ENCODE measurements around the gene ASCL5. TPM values are rescaled to one million over a fixed set of nuclear protein-coding genes. Genes with fewer than 3 reads are reported as not detected.

The ASCL5 gene
- total RNA-seq, 1 donor from 2014 or later, result not detected

DNA sequence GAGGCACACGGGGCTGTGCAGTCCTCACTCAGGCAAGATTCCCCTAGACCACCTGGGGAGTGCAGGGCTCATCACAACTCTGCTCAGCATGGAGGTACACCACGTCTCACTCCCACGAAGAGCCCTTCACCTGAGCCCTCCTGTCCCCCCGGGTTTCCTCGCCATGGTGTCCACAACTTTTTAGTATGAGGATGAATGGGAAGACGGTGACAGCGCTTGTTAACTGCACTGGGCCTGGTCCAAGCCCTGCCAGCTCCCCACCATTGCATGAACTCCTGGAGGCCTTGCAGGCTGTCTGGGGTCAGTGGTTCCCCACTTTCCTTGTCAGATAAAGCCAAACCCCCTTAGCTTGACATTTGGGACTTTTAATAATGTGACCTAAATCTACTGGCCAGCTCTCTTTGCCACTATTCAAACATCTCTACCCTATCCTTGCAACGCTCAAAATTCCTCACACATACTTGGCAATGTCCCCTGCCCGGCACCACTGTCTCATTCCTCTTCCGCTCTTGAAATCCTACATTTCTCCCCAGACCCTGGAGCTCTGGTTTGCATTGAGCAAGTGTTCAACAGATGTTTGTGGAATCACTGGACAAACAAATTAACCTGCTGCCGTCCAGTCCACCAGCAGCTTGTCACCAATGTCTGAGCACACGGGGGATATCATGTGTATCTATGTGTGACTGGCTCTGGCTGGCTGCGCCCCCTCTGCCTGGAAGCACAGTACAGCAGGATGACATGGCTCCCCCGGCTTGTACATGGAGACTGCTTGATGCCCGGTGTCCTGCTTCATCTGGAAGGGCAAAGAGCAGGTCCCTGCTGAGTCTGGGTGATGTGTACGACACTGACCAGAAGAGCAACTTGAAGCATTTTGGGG lies 16.1 kb upstream of the ASCL5 start:
- Mint-ChIP-seq H3K27ac (ENCODE audit: unreplicated experiment) (no peak overlapping the region), H3K36me3 (ENCODE audit: low read depth) (peaks cover 9% of the 10 kb centered on the region)

DNA sequence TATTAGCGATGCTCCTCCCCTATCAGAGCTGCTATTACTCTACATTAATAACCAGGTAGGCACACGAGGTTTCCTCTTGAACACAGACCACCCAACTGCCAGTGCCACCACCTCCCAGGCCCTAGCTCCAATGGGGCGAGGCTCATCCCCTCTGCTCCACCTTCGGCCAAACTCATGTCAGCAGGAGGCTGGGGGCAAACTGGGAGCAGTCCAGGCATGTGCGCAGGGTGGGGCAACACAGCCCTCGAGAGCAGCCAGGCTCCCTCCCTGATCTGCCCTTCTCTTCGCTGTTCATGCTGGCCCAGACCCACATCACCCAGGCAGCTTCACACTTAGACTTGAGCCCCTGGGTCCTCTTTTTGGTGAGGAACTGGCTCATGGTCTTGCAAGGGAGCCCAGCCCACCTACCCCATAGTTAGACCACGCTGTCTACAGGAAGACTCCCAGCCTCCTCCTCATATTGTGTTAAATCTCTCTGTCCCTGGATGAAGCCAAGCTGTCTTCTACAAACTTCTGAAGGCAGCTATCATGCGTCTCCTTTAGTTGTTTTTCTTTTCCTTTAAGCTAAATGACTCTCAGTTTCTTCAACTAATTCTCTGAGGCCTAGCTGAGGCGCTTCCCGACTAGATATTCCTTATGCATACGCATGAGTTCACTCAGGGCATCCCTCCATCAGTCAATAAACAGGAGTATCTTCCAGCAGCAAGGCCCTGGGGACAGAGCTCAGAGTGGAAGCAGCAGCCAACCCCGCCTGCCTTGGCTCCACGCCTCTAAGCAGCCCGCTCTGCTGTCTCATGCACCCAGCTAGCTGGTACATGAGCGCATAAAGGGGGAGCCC lies 15.2 kb upstream of the ASCL5 start:
- TF ChIP-seq CTCF (conservative IDR thresholded peaks at IDR 0.05), result no peak

More for the DNA sequence above, 16.1 kb upstream of the ASCL5 start:
- H3K4me1 Mint-ChIP-seq, result no peaks in the 10 kb centered on the region
- DNase-seq (ENCODE audit: low read depth, low spot score), result no peak
- H3K27me3 Mint-ChIP-seq (ENCODE audit: low read depth), result no peaks in the 10 kb centered on the region
- no peak for TF ChIP-seq CTCF (conservative IDR thresholded peaks at IDR 0.05)
- no peaks in the 10 kb centered on the region for H3K9me3 Mint-ChIP-seq
- H3K4me3 Mint-ChIP-seq, result no peak overlapping the region

GRCh38 chr1:201141418-201141817 lies 14.4 kb upstream of the ASCL5 start:
- H3K27me3 Mint-ChIP-seq (ENCODE audit: low read depth), result no peaks in the 10 kb centered on the region
- peaks cover 9% of the 10 kb centered on the region for H3K36me3 Mint-ChIP-seq (ENCODE audit: low read depth)
- DNase-seq (ENCODE audit: low read depth, low spot score), result no peak
- H3K4me3 Mint-ChIP-seq, result no peak overlapping the region
- H3K9me3 Mint-ChIP-seq, result no peaks in the 10 kb centered on the region
- H3K27ac Mint-ChIP-seq (ENCODE audit: unreplicated experiment), result no peak overlapping the region
- no peaks in the 10 kb centered on the region for H3K4me1 Mint-ChIP-seq
- no peak for TF ChIP-seq CTCF (conservative IDR thresholded peaks at IDR 0.05)

More for the DNA sequence above, 15.2 kb upstream of the ASCL5 start:
- H3K4me1 Mint-ChIP-seq, result no peaks in the 10 kb centered on the region
- no peaks in the 10 kb centered on the region for H3K9me3 Mint-ChIP-seq
- no peak overlapping the region for H3K27ac Mint-ChIP-seq (ENCODE audit: unreplicated experiment)
- no peaks in the 10 kb centered on the region for H3K27me3 Mint-ChIP-seq (ENCODE audit: low read depth)
- peaks cover 9% of the 10 kb centered on the region for H3K36me3 Mint-ChIP-seq (ENCODE audit: low read depth)
- H3K4me3 Mint-ChIP-seq, result no peak overlapping the region
- DNase-seq (ENCODE audit: low read depth, low spot score), result no peak

DNA sequence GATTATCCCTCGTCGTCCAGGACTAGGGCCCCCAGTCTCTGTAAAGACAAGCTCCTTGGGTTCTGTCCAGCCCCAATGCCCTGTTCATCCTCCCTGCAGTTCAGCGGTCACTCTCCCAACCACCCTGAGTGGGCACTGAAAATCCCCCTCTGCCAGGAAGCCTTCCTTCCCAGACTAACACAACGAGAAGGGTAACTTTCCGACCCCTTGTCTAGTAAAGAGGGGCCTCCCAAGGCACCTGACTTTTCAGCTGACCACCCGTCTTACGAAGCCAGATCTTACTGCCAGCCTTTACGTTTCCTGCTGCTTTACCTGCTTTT lies 13.9 kb upstream of the ASCL5 start:
- no peaks in the 10 kb centered on the region for H3K27me3 Mint-ChIP-seq (ENCODE audit: low read depth)
- no peak for TF ChIP-seq CTCF (conservative IDR thresholded peaks at IDR 0.05)
- H3K27ac Mint-ChIP-seq (ENCODE audit: unreplicated experiment), result no peak overlapping the region
- DNase-seq (ENCODE audit: low read depth, low spot score), result no peak
- H3K9me3 Mint-ChIP-seq, result no peaks in the 10 kb centered on the region
- H3K36me3 Mint-ChIP-seq (ENCODE audit: low read depth), result peaks cover 9% of the 10 kb centered on the region
- peak overlapping the region; percentile 24 for H3K4me3 Mint-ChIP-seq
- no peaks in the 10 kb centered on the region for H3K4me1 Mint-ChIP-seq

- no peak for TF ChIP-seq CTCF (conservative IDR thresholded peaks at IDR 0.05)
- Mint-ChIP-seq H3K36me3 (ENCODE audit: low read depth) (peaks cover 13% of the 10 kb centered on the region), H3K4me1 (no peaks in the 10 kb centered on the region), H3K27me3 (ENCODE audit: low read depth) (no peaks in the 10 kb centered on the region), H3K4me3 (no peak overlapping the region), H3K27ac (ENCODE audit: unreplicated experiment) (no peak overlapping the region), H3K9me3 (no peaks in the 10 kb centered on the region)
- no peak for DNase-seq (ENCODE audit: low read depth, low spot score)
Measured at GRCh38 chr1:201140235-201140940, 13.4 kb upstream of the ASCL5 start.
